MM.1S (cell line): ENCODE results near the gene NUFIP2.

Source experiments
- DNase-seq: peaks from one replicate; pipeline ENCODE4 v3.0.0-alpha.2; 2015
- H2AFZ ChIP-seq: fragments of 300-600 bp; sonication (generic); 2 replicates; pipeline ENCODE4 v1.6.0; 2016; ENCODE audit warnings: antibody characterized with exemption, low read length
- H3F3A ChIP-seq: fragments of 300-600 bp; sonication (generic); 2 replicates; pipeline ENCODE4 v1.6.1; 2016; ENCODE audit warnings: mild to moderate bottlenecking, antibody characterized with exemption, low read length, moderate library complexity, mixed read lengths; ENCODE audit not compliant: insufficient read depth
- H3K27ac ChIP-seq: fragments of 300-600 bp; sonication (generic); 2 replicates; pipeline ENCODE4 v1.5.1; 2016; ENCODE audit warnings: mild to moderate bottlenecking, low read length
- H3K27me3 ChIP-seq: fragments of 300-600 bp; sonication (generic); replicated peaks from 2 replicates; pipeline ENCODE4 v1.6.0; 2016; ENCODE audit warnings: low read length; ENCODE audit not compliant: insufficient read depth
- H3K36me3 ChIP-seq: fragments of 300-600 bp; sonication (generic); replicated peaks from 2 replicates; pipeline ENCODE4 v1.6.1; 2016; ENCODE audit warnings: mild to moderate bottlenecking, low read length, mixed read lengths; ENCODE audit not compliant: insufficient read depth
- H3K4me1 ChIP-seq: fragments of 300-600 bp; sonication (generic); 2 replicates; pipeline ENCODE4 v1.6.1; 2016; ENCODE audit warnings: low read length, mixed read lengths
- H3K4me2 ChIP-seq: fragments of 300-600 bp; sonication (generic); 2 replicates; pipeline ENCODE4 v1.6.0; 2016; ENCODE audit warnings: low read depth, low read length
- H3K4me3 ChIP-seq: fragments of 300-600 bp; sonication (generic); 2 replicates; pipeline ENCODE4 v1.5.1; 2016; ENCODE audit warnings: low read length, mixed read lengths
- H3K79me2 ChIP-seq: fragments of 300-600 bp; sonication (generic); 2 replicates; pipeline ENCODE4 v1.6.1; 2016; ENCODE audit warnings: mixed run types, low read length, mixed read lengths
- H3K9ac ChIP-seq: fragments of 300-600 bp; sonication (generic); 2 replicates; pipeline ENCODE4 v1.6.1; 2016; ENCODE audit warnings: low read length, mixed read lengths
- H3K9me2 ChIP-seq: fragments of 300-600 bp; sonication (generic); replicated peaks from 2 replicates; pipeline ENCODE4 v1.6.1; 2016; ENCODE audit warnings: mild to moderate bottlenecking, low read length, mixed read lengths; ENCODE audit not compliant: insufficient read depth
- H3K9me3 ChIP-seq: fragments of 300-600 bp; sonication (generic); replicated peaks from 2 replicates; pipeline ENCODE4 v1.6.1; 2016; ENCODE audit warnings: mild to moderate bottlenecking, low read length, mixed read lengths; ENCODE audit not compliant: insufficient read depth
- H4K20me1 ChIP-seq: fragments of 300-600 bp; sonication (generic); 2 replicates; pipeline ENCODE4 v1.6.1; 2016; ENCODE audit warnings: mild to moderate bottlenecking, low read length, moderate library complexity, mixed read lengths; ENCODE audit not compliant: insufficient read depth
- EZH2 ChIP-seq: fragments of 300-600 bp; sonication (generic); optimal IDR thresholded peaks from 2 replicates; pipeline ENCODE3; 2017; ENCODE audit warnings: low read depth, mild to moderate bottlenecking, antibody characterized with exemption, low read length, mixed read lengths
- EZH2phosphoT487 ChIP-seq: fragments of 300-600 bp; sonication (generic); IDR thresholded peaks from 2 replicates; pipeline ENCODE4 v1.6.1; 2018; ENCODE audit warnings: antibody characterized with exemption, low read length
- TF ChIP-seq, protein P1 (sequence below): fragments of 300-600 bp; sonication (generic); IDR thresholded peaks from 2 replicates; pipeline ENCODE4 v1.5.1; 2016; ENCODE audit warnings: antibody characterized with exemption, low read length, mixed read lengths

Gene NUFIP2

DNA sequence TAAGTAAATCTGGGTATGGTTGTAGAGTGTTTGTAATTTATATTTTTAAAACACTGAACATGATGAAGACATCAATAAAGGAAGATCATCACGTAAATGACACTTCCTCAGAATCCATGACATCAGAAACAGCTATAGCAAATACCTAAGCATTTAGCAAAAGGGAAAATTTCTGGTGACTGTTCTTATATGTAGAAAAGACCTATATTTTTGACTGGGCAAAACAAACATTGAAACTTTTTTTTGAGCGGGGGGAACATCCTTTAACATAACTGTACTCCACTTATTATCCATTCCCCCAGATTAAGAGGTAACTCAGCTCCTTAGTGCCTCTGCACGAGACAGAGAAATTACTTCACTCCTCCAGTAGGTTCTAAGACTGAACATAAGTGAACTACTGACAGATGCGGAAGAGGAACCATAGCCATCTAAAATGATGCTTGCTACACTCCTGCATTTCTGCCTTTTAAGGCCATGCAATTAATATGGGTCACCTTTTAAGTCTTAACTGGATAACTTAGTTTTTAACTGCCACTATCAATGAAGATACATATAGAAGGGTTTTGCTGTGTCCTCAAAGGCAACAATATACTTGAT lies 37.9 kb downstream of the NUFIP2 start:
- no peak overlapping the region for H3K27ac ChIP-seq
- DNase-seq, result no peak
- H3K4me2 ChIP-seq, result no peak overlapping the region

GRCh38 chr17:29253037-29253436 lies 40.9 kb downstream of the NUFIP2 start:
- no peaks in the 10 kb centered on the region for H3K4me1 ChIP-seq
- H3K4me2 ChIP-seq, result no peak overlapping the region
- peaks cover 22% of the 10 kb centered on the region for H3F3A ChIP-seq
- no peaks in the 10 kb centered on the region for H3K27me3 ChIP-seq
- H3K27ac ChIP-seq, result no peak overlapping the region
- H3K36me3 ChIP-seq, result no peaks in the 10 kb centered on the region
- H3K9me3 ChIP-seq, result no peaks in the 10 kb centered on the region
- DNase-seq, result no peak
- H4K20me1 ChIP-seq, result 0 out of 2 replicates have a peak, but pooled peaks cover 3% of the 10 kb centered on the region
- TF ChIP-seq, protein P1, sequence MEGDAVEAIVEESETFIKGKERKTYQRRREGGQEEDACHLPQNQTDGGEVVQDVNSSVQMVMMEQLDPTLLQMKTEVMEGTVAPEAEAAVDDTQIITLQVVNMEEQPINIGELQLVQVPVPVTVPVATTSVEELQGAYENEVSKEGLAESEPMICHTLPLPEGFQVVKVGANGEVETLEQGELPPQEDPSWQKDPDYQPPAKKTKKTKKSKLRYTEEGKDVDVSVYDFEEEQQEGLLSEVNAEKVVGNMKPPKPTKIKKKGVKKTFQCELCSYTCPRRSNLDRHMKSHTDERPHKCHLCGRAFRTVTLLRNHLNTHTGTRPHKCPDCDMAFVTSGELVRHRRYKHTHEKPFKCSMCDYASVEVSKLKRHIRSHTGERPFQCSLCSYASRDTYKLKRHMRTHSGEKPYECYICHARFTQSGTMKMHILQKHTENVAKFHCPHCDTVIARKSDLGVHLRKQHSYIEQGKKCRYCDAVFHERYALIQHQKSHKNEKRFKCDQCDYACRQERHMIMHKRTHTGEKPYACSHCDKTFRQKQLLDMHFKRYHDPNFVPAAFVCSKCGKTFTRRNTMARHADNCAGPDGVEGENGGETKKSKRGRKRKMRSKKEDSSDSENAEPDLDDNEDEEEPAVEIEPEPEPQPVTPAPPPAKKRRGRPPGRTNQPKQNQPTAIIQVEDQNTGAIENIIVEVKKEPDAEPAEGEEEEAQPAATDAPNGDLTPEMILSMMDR, result no peak
- TF ChIP-seq EZH2phosphoT487 (no peak), EZH2 (no peak)
- no peaks in the 10 kb centered on the region for H3K9me2 ChIP-seq
- no peak overlapping the region for H3K9ac ChIP-seq
- H3K4me3 ChIP-seq, result no peak overlapping the region
- H3K79me2 ChIP-seq, result 0 out of 2 replicates have a peak, but pooled peaks cover 1% of the 10 kb centered on the region
- no peak overlapping the region for H2AFZ ChIP-seq

More for the DNA sequence above, 37.9 kb downstream of the NUFIP2 start:
- Histone ChIP-seq H3K36me3 (peaks cover 4% of the 10 kb centered on the region; the same call in 1 of the 2 replicates), H3K9me2 (no peaks in the 10 kb centered on the region), H2AFZ (no peak overlapping the region), H3F3A (peaks cover 28% of the 10 kb centered on the region), H3K27me3 (no peaks in the 10 kb centered on the region), H3K79me2 (peaks cover 22% of the 10 kb centered on the region), H3K9me3 (no peaks in the 10 kb centered on the region), H4K20me1 (peaks cover 9% of the 10 kb centered on the region; the same call in 1 of the 2 replicates), H3K4me3 (no peak overlapping the region), H3K9ac (no peak overlapping the region), H3K4me1 (no peaks in the 10 kb centered on the region)
- TF ChIP-seq, protein P1, result no peak
- TF ChIP-seq EZH2 (no peak), EZH2phosphoT487 (no peak)

- peak; percentile 21 for DNase-seq
Observed at GRCh38 chr17:29252101-29252791, 41.7 kb downstream of the NUFIP2 start.

More at GRCh38 chr17:29252101-29252791, 41.7 kb downstream of the NUFIP2 start:
- no peak overlapping the region for H3K9ac ChIP-seq
- no peaks in the 10 kb centered on the region for H3K4me1 ChIP-seq
- TF ChIP-seq EZH2, result no peak
- TF ChIP-seq EZH2phosphoT487, result no peak
- TF ChIP-seq, protein P1, result peak; percentile 39
- H3K9me3 ChIP-seq, result no peaks in the 10 kb centered on the region
- no peak overlapping the region for H3K27ac ChIP-seq
- no peaks in the 10 kb centered on the region for H3K79me2 ChIP-seq
- H3K4me2 ChIP-seq, result no peak overlapping the region
- no peaks in the 10 kb centered on the region for H3K36me3 ChIP-seq
- no peaks in the 10 kb centered on the region for H4K20me1 ChIP-seq
- no peaks in the 10 kb centered on the region for H3K27me3 ChIP-seq
- H3K9me2 ChIP-seq, result no peaks in the 10 kb centered on the region
- H2AFZ ChIP-seq, result no peak overlapping the region
- peaks cover 19% of the 10 kb centered on the region for H3F3A ChIP-seq
- no peak overlapping the region for H3K4me3 ChIP-seq
